ENCODE measurements around the gene ROBO1. TPM values are rescaled to one million over a fixed set of nuclear protein-coding genes. Genes with fewer than 3 reads are reported as not detected.

The ROBO1 gene
- total and polyA plus RNA-seq, 4 donors = 1.0 to 30.3 (median 3.9) TPM

- Histone ChIP-seq H3K36me3 (ENCODE audit: control insufficient read depth in 4 of 4, insufficient read depth in 3 of 4, low read depth in 1 of 4, low read length in 3 of 4) (no peaks in the 10 kb centered on the region), H3K9me3 (ENCODE audit: control insufficient read depth in 4 of 4, low read length in 3 of 4) (no peaks in the 10 kb centered on the region), H3K27ac (ENCODE audit: low read depth in 1 of 2, low read length in 2 of 2) (no peak overlapping the region), H3K27me3 (ENCODE audit: control insufficient read depth in 4 of 4, insufficient read depth in 4 of 4, low read length in 3 of 4) (no peaks in the 10 kb centered on the region), H3K4me1 (ENCODE audit: control insufficient read depth in 4 of 4, insufficient read depth in 4 of 4, low read length in 3 of 4) (no peaks in the 10 kb centered on the region), H3K9ac (ENCODE audit: low read depth in 1 of 2, low read length in 2 of 2) (no peak overlapping the region), H3K4me3 (ENCODE audit: low read depth in 1 of 3, low read length in 3 of 3) (no peak overlapping the region)
- 96% methylated on average over 1 of the region's 1 CpG for WGBS
- DNase-seq (ENCODE audit: low spot score) = no peak
- TF ChIP-seq, protein P1, sequence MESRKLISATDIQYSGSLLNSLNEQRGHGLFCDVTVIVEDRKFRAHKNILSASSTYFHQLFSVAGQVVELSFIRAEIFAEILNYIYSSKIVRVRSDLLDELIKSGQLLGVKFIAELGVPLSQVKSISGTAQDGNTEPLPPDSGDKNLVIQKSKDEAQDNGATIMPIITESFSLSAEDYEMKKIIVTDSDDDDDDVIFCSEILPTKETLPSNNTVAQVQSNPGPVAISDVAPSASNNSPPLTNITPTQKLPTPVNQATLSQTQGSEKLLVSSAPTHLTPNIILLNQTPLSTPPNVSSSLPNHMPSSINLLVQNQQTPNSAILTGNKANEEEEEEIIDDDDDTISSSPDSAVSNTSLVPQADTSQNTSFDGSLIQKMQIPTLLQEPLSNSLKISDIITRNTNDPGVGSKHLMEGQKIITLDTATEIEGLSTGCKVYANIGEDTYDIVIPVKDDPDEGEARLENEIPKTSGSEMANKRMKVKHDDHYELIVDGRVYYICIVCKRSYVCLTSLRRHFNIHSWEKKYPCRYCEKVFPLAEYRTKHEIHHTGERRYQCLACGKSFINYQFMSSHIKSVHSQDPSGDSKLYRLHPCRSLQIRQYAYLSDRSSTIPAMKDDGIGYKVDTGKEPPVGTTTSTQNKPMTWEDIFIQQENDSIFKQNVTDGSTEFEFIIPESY (IDR thresholded peaks at IDR 0.05) = no peak
- no peak for TF ChIP-seq SP1 (IDR thresholded peaks at IDR 0.05)
These were observed 968.1 kb downstream of the ROBO1 start for GRCh38 chr3:78799681-78800080.

DNA sequence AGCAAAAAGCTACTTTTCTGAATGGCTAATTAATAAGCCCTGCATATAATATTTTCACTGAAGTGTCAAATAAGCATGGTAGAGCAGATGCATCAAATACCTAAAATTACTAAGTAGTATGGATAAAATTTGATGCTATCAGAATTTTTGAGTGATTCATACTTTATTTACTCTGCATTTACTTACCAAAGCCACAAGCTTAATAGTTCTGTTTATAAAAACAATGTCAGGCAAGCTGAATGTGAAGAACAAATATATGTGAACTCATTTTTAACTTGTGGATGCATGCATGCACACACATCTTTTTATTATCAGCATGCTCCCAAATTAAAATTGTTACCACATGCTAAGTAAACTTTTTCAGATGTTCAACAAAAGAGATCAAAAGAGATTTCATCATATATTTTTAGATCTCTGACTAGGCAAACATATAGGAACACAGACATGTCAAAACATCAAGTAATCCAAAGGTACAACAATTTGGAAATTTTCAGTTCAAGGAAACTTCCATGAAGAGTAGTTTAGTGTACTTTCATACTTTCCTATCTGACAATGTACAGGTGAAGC is 969.4 kb downstream of the ROBO1 start:
- Histone ChIP-seq H3K27ac (ENCODE audit: low read depth in 1 of 2, low read length in 2 of 2) (no peak overlapping the region), H3K9ac (ENCODE audit: low read depth in 1 of 2, low read length in 2 of 2) (no peak overlapping the region), H3K9me3 (ENCODE audit: control insufficient read depth in 4 of 4, low read length in 3 of 4) (no peaks in the 10 kb centered on the region), H3K36me3 (ENCODE audit: control insufficient read depth in 4 of 4, insufficient read depth in 3 of 4, low read depth in 1 of 4, low read length in 3 of 4) (no peaks in the 10 kb centered on the region), H3K27me3 (ENCODE audit: control insufficient read depth in 4 of 4, insufficient read depth in 4 of 4, low read length in 3 of 4) (no peaks in the 10 kb centered on the region), H3K4me3 (ENCODE audit: low read depth in 1 of 3, low read length in 3 of 3) (no peak overlapping the region), H3K4me1 (ENCODE audit: control insufficient read depth in 4 of 4, insufficient read depth in 4 of 4, low read length in 3 of 4) (no peaks in the 10 kb centered on the region)
- no peak for DNase-seq (ENCODE audit: low spot score)
- TF ChIP-seq, protein P1 (IDR thresholded peaks at IDR 0.05) = no peak
- TF ChIP-seq, protein P2, sequence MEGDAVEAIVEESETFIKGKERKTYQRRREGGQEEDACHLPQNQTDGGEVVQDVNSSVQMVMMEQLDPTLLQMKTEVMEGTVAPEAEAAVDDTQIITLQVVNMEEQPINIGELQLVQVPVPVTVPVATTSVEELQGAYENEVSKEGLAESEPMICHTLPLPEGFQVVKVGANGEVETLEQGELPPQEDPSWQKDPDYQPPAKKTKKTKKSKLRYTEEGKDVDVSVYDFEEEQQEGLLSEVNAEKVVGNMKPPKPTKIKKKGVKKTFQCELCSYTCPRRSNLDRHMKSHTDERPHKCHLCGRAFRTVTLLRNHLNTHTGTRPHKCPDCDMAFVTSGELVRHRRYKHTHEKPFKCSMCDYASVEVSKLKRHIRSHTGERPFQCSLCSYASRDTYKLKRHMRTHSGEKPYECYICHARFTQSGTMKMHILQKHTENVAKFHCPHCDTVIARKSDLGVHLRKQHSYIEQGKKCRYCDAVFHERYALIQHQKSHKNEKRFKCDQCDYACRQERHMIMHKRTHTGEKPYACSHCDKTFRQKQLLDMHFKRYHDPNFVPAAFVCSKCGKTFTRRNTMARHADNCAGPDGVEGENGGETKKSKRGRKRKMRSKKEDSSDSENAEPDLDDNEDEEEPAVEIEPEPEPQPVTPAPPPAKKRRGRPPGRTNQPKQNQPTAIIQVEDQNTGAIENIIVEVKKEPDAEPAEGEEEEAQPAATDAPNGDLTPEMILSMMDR (IDR thresholded peaks at IDR 0.05; ENCODE audit: low read depth, low read length, missing input control) = no peak
- TF ChIP-seq HNF4A (conservative IDR thresholded peaks at IDR 0.05) = no peak
- TF ChIP-seq MAX (IDR thresholded peaks at IDR 0.05) = no peak
- no peak for TF ChIP-seq REST (IDR thresholded peaks at IDR 0.05)
- TF ChIP-seq RAD21 (IDR thresholded peaks at IDR 0.05) = no peak
- no peak for TF ChIP-seq GABPA (IDR thresholded peaks at IDR 0.05 in 1 of 2, conservative IDR thresholded peaks at IDR 0.05 in 1 of 2)
- no peak for TF ChIP-seq FOXA2 (IDR thresholded peaks at IDR 0.05)
- TF ChIP-seq NR2F2 (IDR thresholded peaks at IDR 0.05) = no peak
- no peak for TF ChIP-seq ATF3 (IDR thresholded peaks at IDR 0.05)
